Breast epithelium (tissue), 3 donors: ENCODE data around the gene ZNF554.

Source experiments
- POLR2A ChIP-seq: fragments of 450-650 bp; IDR thresholded peaks from one replicate; pipeline ENCODE4 v1.6.1; 2016; ENCODE audit warnings: antibody characterized with exemption, mild to moderate bottlenecking, moderate library complexity
- POLR2AphosphoS5 ChIP-seq, 3 donors: sonication (generic); formaldehyde crosslinking; IDR thresholded peaks; one replicate each; pipeline ENCODE4 v1.6.1; 2017; ENCODE audit warnings: antibody characterized with exemption in 3 of 3
- TF ChIP-seq, protein P1 (sequence below), 3 donors: fragments of 450-650 bp; IDR thresholded peaks; one replicate each; pipeline ENCODE4 v1.5.1; 2016 to 2017; ENCODE audit warnings: antibody characterized with exemption in 3 of 3, mild to moderate bottlenecking in 3 of 3, moderate library complexity in 3 of 3

DNA sequence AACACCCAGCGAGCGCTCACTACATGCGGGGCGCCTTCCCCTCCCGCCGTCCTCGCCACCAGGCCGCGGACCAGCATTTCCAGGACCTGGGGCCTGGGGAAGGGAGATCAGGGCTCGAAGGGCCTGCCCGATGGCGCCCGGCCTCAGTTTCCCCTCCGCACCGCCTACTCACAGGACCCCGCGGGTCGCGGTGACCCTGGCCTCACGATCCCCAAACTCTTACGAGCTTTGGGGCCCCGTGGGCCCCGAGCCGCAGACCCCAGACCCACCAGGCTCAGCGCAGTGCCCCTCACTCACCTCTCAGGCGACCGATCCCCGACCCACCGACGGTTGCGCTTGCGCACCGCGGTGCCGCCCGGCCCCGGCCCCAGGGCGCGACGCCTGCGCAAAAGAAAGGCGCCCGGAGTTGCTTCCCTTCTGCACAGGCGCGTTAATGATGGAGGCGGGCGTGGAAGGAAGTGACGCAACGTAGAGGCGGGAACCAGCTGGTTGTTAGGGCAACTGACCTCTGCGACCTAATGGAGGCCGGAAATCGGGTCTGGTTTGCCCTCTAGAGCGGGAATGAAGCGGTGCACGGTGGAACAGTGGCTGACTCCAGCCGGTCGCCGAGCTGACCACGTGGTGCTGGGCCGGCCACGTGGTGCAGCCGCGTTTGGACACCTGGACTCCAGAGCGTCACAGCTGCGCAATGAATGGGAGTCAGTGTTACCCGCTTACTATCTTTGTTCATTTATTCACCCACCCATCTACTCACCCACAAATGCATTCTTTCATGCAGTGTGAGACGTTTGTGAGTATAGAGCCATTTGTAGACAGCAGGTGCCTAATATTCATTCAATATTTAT is 36.5 kb upstream of the ZNF554 start, which contains the start of gene SGTA:
- TF ChIP-seq POLR2AphosphoS5 (IDR thresholded peaks at IDR 0.05) (peak; percentile 64 to 88 (median 84)), POLR2A (peak; percentile 84)
- TF ChIP-seq, protein P1, sequence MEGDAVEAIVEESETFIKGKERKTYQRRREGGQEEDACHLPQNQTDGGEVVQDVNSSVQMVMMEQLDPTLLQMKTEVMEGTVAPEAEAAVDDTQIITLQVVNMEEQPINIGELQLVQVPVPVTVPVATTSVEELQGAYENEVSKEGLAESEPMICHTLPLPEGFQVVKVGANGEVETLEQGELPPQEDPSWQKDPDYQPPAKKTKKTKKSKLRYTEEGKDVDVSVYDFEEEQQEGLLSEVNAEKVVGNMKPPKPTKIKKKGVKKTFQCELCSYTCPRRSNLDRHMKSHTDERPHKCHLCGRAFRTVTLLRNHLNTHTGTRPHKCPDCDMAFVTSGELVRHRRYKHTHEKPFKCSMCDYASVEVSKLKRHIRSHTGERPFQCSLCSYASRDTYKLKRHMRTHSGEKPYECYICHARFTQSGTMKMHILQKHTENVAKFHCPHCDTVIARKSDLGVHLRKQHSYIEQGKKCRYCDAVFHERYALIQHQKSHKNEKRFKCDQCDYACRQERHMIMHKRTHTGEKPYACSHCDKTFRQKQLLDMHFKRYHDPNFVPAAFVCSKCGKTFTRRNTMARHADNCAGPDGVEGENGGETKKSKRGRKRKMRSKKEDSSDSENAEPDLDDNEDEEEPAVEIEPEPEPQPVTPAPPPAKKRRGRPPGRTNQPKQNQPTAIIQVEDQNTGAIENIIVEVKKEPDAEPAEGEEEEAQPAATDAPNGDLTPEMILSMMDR (IDR thresholded peaks at IDR 0.05) = peak in 2 of 3 donors; percentile 45 to 73
